Common myeloid progenitor, CD34-positive (primary cell): ENCODE data around the gene CASR.
"Not testable (repeated sequence)": the region's sequence is repeated elsewhere in the genome, so short reads cannot be mapped to it uniquely, and the experiment has no call there.

Experiments used
- CTCF ChIA-PET: fragments of 350-600 bp; sonication (Branson Sonifier 250); formaldehyde crosslinking; loops from one replicate; lab custom pipeline; 2021; ENCODE audit warnings: antibody characterized with exemption; lab: Charles Lee
- POLR2A ChIA-PET: fragments of 350-600 bp; sonication (Branson Sonifier 250); formaldehyde crosslinking; loops from one replicate; lab custom pipeline; 2021; ENCODE audit warnings: antibody characterized with exemption; lab: Charles Lee
- DNase-seq, 3 donors: peaks; one replicate each; pipeline versions ENCODE4 v3.0.0 to v3.0.0-alpha.2; 2013
- H3K27ac ChIP-seq, 2 experiments: 1 replicate in 1 of 2; 2 replicates in 1 of 2; pipeline ENCODE4 v1.7.0; 2013; ENCODE audit warnings: inconsistent platforms in 2 of 2, low read length in 2 of 2, mild to moderate bottlenecking in 2 of 2, low read depth in 1 of 2, moderate library complexity in 1 of 2; ENCODE audit not compliant: severe bottlenecking in 2 of 2, insufficient read depth in 1 of 2, poor library complexity in 1 of 2
- H3K27me3 ChIP-seq, 5 experiments: replicated peaks in 2 of 5; 1 replicate in 3 of 5; 2 replicates in 2 of 5; pipeline versions ENCODE4 v1.6.1 to v1.7.0; 2013; ENCODE audit warnings: low read length in 4 of 5, mild to moderate bottlenecking in 2 of 5, moderate library complexity in 2 of 5, inconsistent platforms in 1 of 5; ENCODE audit not compliant: insufficient read depth in 5 of 5, control insufficient read depth in 4 of 5
- H3K36me3 ChIP-seq, 4 experiments: 1 replicate in 2 of 4; 2 replicates in 2 of 4; pipeline versions ENCODE4 v1.6.1 to v1.7.0; 2013; ENCODE audit warnings: low read length in 3 of 4, control low read depth in 1 of 4, mild to moderate bottlenecking in 1 of 4; ENCODE audit not compliant: control insufficient read depth in 4 of 4, insufficient read depth in 4 of 4
- H3K4me1 ChIP-seq, 4 experiments: 1 replicate in 3 of 4; 2 replicates in 1 of 4; pipeline versions ENCODE4 v1.6.1 to v1.7.1; 2013; ENCODE audit warnings: low read length in 3 of 4, mild to moderate bottlenecking in 3 of 4, control low read depth in 1 of 4, inconsistent platforms in 1 of 4, moderate library complexity in 1 of 4; ENCODE audit not compliant: control insufficient read depth in 4 of 4, insufficient read depth in 4 of 4; ENCODE audit errors: control extremely low read depth in 1 of 4
- H3K4me3 ChIP-seq, 7 experiments: 1 replicate in 4 of 7; 2 replicates in 3 of 7; pipeline versions ENCODE4 v1.5.1 to v1.7.0; 2013; ENCODE audit warnings: mild to moderate bottlenecking in 7 of 7, low read length in 6 of 7, moderate library complexity in 6 of 7, inconsistent platforms in 2 of 7, low read depth in 2 of 7, control low read depth in 1 of 7; ENCODE audit not compliant: insufficient read depth in 4 of 7, control insufficient read depth in 1 of 7; ENCODE audit errors: extremely low read depth in 1 of 7
- H3K9me3 ChIP-seq, 5 experiments: 1 replicate in 4 of 5; 2 replicates in 1 of 5; pipeline versions ENCODE4 v1.6.1 to v1.7.1; 2013; ENCODE audit warnings: low read length in 4 of 5, mild to moderate bottlenecking in 2 of 5, inconsistent platforms in 1 of 5, low read depth in 1 of 5, moderate library complexity in 1 of 5; ENCODE audit not compliant: control insufficient read depth in 4 of 5, insufficient read depth in 2 of 5; ENCODE audit errors: control extremely low read depth in 1 of 5
- WGBS: methylation state at CpG from one replicate; pipeline ENCODE4 v1.1.5; 2013; ENCODE audit not compliant: insufficient coverage; 5-methylcytosine and 5-hydroxymethylcytosine counted together

Gene CASR

GRCh38 chr3:122188737-122189136 lies 5.3 kb downstream of the CASR start:
- Histone ChIP-seq H3K27ac (no peak overlapping the region), H3K4me3 (no peak overlapping the region), H3K9me3 (no peaks in the 10 kb centered on the region), H3K27me3 (peaks cover 6 to 72% (median 20%) of the 10 kb centered on the region in 5 experiments), H3K4me1 (peaks cover 0 to 12% (median 7%) of the 10 kb centered on the region in 4 experiments), H3K36me3 (no peaks in the 10 kb centered on the region)
- POLR2A ChIA-PET, result no interaction called here
- CTCF ChIA-PET, result interaction anchor here (1.3 kb wide), 1 partner anchor 70 kb away, joined by 4 read pairs; no protein-coding TSS in a partner anchor
- peak in 2 of 3 donors; percentile 31 to 46 for DNase-seq
- WGBS, result no CpG with 5 or more reads among the region's 1 CpG

GRCh38 chr3:122189357-122189756 lies 5.9 kb downstream of the CASR start:
- no peak for DNase-seq
- H3K27me3 ChIP-seq, result peaks cover 6 to 67% (median 18%) of the 10 kb centered on the region in 5 experiments
- no peak overlapping the region for H3K4me3 ChIP-seq
- no peak overlapping the region for H3K27ac ChIP-seq
- ChIA-PET CTCF (interaction anchor here (1.3 kb wide), 1 partner anchor 70 kb away, joined by 4 read pairs; no protein-coding TSS in a partner anchor), POLR2A (no interaction called here)
- no peaks in the 10 kb centered on the region for H3K36me3 ChIP-seq
- H3K9me3 ChIP-seq, result no peaks in the 10 kb centered on the region
- H3K4me1 ChIP-seq, result peaks cover 0 to 12% (median 4%) of the 10 kb centered on the region in 4 experiments

- H3K4me3 ChIP-seq, result no peak overlapping the region
- no peaks in the 10 kb centered on the region for H3K36me3 ChIP-seq
- CTCF ChIA-PET, result interaction anchor here (1.0 kb wide), 1 partner anchor 89 kb away, joined by 3 read pairs; no protein-coding TSS in a partner anchor
- POLR2A ChIA-PET, result no interaction called here
- no peak for DNase-seq
- H3K4me1 ChIP-seq, result peaks cover 0 to 13% (median 6%) of the 10 kb centered on the region in 4 experiments
- H3K27ac ChIP-seq, result no peak overlapping the region
- no peaks in the 10 kb centered on the region for H3K9me3 ChIP-seq
- WGBS, result 71% methylated on average over 1 of the region's 3 CpGs
- peaks cover 3 to 55% (median 13%) of the 10 kb centered on the region in 5 experiments for H3K27me3 ChIP-seq
These were observed 7.1 kb downstream of the CASR start for GRCh38 chr3:122190525-122190924.

GRCh38 chr3:122198966-122199365 lies 15.5 kb downstream of the CASR start:
- ChIA-PET CTCF (no interaction called here), POLR2A (no interaction called here)
- peaks cover 0 to 4% (median 0%) of the 10 kb centered on the region in 5 experiments for H3K9me3 ChIP-seq
- no peaks in the 10 kb centered on the region for H3K36me3 ChIP-seq
- peaks cover 3 to 12% (median 6%) of the 10 kb centered on the region in 4 experiments for H3K4me1 ChIP-seq
- H3K27me3 ChIP-seq, result peaks cover 0 to 1% (median 0%) of the 10 kb centered on the region in 5 experiments
- WGBS, result 100% methylated on average over 1 of the region's 2 CpGs
- no peak overlapping the region for H3K4me3 ChIP-seq
- no peak overlapping the region for H3K27ac ChIP-seq
- DNase-seq, result no peak

GRCh38 chr3:122199552-122199951 lies 16.1 kb downstream of the CASR start:
- POLR2A ChIA-PET, result no interaction called here
- H3K27me3 ChIP-seq, result peaks cover 0 to 1% (median 0%) of the 10 kb centered on the region in 5 experiments
- no peak overlapping the region for H3K27ac ChIP-seq
- CTCF ChIA-PET, result no interaction called here
- WGBS, result 100% methylated on average over 1 of the region's 4 CpGs
- no peaks in the 10 kb centered on the region for H3K36me3 ChIP-seq
- H3K4me3 ChIP-seq, result no peak overlapping the region
- H3K9me3 ChIP-seq, result peaks cover 0 to 4% (median 0%) of the 10 kb centered on the region in 5 experiments
- DNase-seq, result no peak
- H3K4me1 ChIP-seq, result peaks cover 1 to 7% (median 3%) of the 10 kb centered on the region in 4 experiments

- Histone ChIP-seq H3K4me1 (peaks cover 0 to 5% (median 2%) of the 10 kb centered on the region in 4 experiments), H3K36me3 (no peaks in the 10 kb centered on the region), H3K9me3 (peaks cover 0 to 4% (median 0%) of the 10 kb centered on the region in 5 experiments), H3K27ac (no peak overlapping the region), H3K27me3 (peaks cover 0 to 1% (median 0%) of the 10 kb centered on the region in 5 experiments), H3K4me3 (no peak overlapping the region)
- DNase-seq, result peak; percentile 16 to 44 (median 31)
- no CpG with 5 or more reads among the region's 3 CpGs for WGBS
- POLR2A ChIA-PET, result no interaction called here
- CTCF ChIA-PET, result no interaction called here
These were observed 17.2 kb downstream of the CASR start for GRCh38 chr3:122200661-122201060.

GRCh38 chr3:122201476-122201875 lies 18.0 kb downstream of the CASR start:
- WGBS, result 100% methylated on average over 15 of the region's 25 CpGs

More at GRCh38 chr3:122201476-122201875, 18.0 kb downstream of the CASR start:
- POLR2A ChIA-PET, H3K4me3 ChIP-seq, H3K9me3 ChIP-seq, DNase-seq, H3K27ac ChIP-seq, H3K36me3 ChIP-seq, CTCF ChIA-PET, H3K27me3 ChIP-seq, H3K4me1 ChIP-seq: not testable (repeated sequence)
